ENCODE data around the gene ITGA11.

DNA sequence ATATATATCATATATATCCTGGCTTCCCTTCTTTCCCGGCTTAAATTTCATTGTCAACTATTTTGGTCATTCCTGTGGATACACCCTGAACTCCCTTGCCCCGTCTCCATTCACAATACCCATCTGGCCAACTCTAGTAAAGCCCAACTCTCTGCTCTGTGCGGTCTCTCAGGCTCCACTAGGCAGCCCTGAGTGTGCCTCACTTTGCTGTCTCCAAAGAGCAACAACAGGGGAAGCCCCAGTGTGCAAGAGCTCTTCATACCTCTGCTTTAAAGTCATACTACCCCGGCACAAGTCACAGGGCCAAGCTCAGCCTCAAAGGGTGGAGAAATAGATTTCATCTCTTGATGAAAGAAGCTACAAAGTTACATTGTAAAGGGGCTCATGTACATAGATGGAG, 173.3 kb downstream of the ITGA11 start:
- TF ChIP-seq TAF1 (IDR thresholded peaks at IDR 0.05; ENCODE audit: low read depth, low read length) (no peak), POLR2A (IDR thresholded peaks at IDR 0.05; ENCODE audit: low read depth, low read length) (no peak), POLR2AphosphoS5 (IDR thresholded peaks at IDR 0.05; ENCODE audit: low read depth, low read length) (no peak), POU2F2 (IDR thresholded peaks at IDR 0.05; ENCODE audit: low read depth, low read length) (no peak), SPI1 (IDR thresholded peaks at IDR 0.05; ENCODE audit: low read depth, low read length) (no peak), PAX5 (IDR thresholded peaks at IDR 0.05; ENCODE audit: insufficient read depth, low read length, severe bottlenecking) (no peak)

Data from GM12891 (cell line).